Trophoblast cell (in vitro differentiated cells and primary cell): Measurements from ENCODE around the gene MSRB3.

Experiments used
- DNase-seq, 2 donors: peaks; one replicate each; pipeline ENCODE4 v3.0.0-alpha.2; 2016
- H2AFZ ChIP-seq: 2 replicates; pipeline ENCODE4 v1.6.1; 2013; ENCODE audit warnings: low read length, moderate library complexity, mild to moderate bottlenecking; ENCODE audit not compliant: insufficient read depth, poor library complexity
- H2AK5ac ChIP-seq: 2 replicates; pipeline ENCODE4 v1.6.1; 2013; ENCODE audit warnings: mild to moderate bottlenecking, low read length
- H2BK120ac ChIP-seq: 2 replicates; pipeline ENCODE4 v1.6.1; 2013; ENCODE audit warnings: low read length, mild to moderate bottlenecking, moderate library complexity; ENCODE audit not compliant: insufficient read depth, poor library complexity
- H2BK12ac ChIP-seq: 2 replicates; pipeline ENCODE4 v1.6.1; 2013; ENCODE audit warnings: mild to moderate bottlenecking, low read length, moderate library complexity
- H2BK5ac ChIP-seq: 2 replicates; pipeline ENCODE4 v1.6.1; 2013; ENCODE audit warnings: low read length, low read depth, moderate library complexity, mild to moderate bottlenecking; ENCODE audit not compliant: poor library complexity
- H3K14ac ChIP-seq: 2 replicates; pipeline ENCODE4 v1.6.1; 2013; ENCODE audit warnings: mild to moderate bottlenecking, low read length
- H3K18ac ChIP-seq: 2 replicates; pipeline ENCODE4 v1.6.1; 2013; ENCODE audit warnings: mild to moderate bottlenecking, low read length
- H3K23ac ChIP-seq: 2 replicates; pipeline ENCODE4 v1.6.1; 2013; ENCODE audit warnings: low read length
- H3K27ac ChIP-seq: 2 replicates; pipeline ENCODE4 v1.5.1; 2013; ENCODE audit warnings: low read depth, mild to moderate bottlenecking, inconsistent platforms, low read length, moderate library complexity
- H3K27me3 ChIP-seq: 2 replicates; pipeline ENCODE4 v1.6.1; 2013; ENCODE audit warnings: inconsistent platforms, mild to moderate bottlenecking, low read length, moderate library complexity; ENCODE audit not compliant: insufficient read depth
- H3K36me3 ChIP-seq, 2 experiments: 1 replicate in 1 of 2; 2 replicates in 1 of 2; pipeline ENCODE4 v1.6.1; 2013; ENCODE audit warnings: low read length in 2 of 2, mild to moderate bottlenecking in 2 of 2, moderate library complexity in 1 of 2; ENCODE audit not compliant: insufficient read depth in 2 of 2, control insufficient read depth in 1 of 2
- H3K4ac ChIP-seq: 2 replicates; pipeline ENCODE4 v1.6.1; 2013; ENCODE audit warnings: low read depth, mild to moderate bottlenecking, low read length, moderate library complexity
- H3K4me1 ChIP-seq, 2 experiments: 1 replicate in 1 of 2; 2 replicates in 1 of 2; pipeline ENCODE4 v1.6.1; 2013; ENCODE audit warnings: low read length in 2 of 2, mild to moderate bottlenecking in 2 of 2, moderate library complexity in 1 of 2; ENCODE audit not compliant: insufficient read depth in 2 of 2, control insufficient read depth in 1 of 2
- H3K4me2 ChIP-seq: 2 replicates; pipeline ENCODE4 v1.6.1; 2013; ENCODE audit warnings: inconsistent platforms, mild to moderate bottlenecking, low read length, moderate library complexity
- H3K4me3 ChIP-seq: 2 replicates; pipeline ENCODE4 v1.5.1; 2013; ENCODE audit warnings: mild to moderate bottlenecking, low read depth, low read length, inconsistent platforms
- H3K79me1 ChIP-seq: one replicate; pipeline ENCODE4 v1.6.1; 2013; ENCODE audit warnings: low read length
- H3K79me2 ChIP-seq: 2 replicates; pipeline ENCODE4 v1.6.1; 2013; ENCODE audit warnings: low read length, mild to moderate bottlenecking; ENCODE audit not compliant: control insufficient read depth, insufficient read depth, poor library complexity
- H3K9ac ChIP-seq: 2 replicates; pipeline ENCODE4 v1.6.1; 2013; ENCODE audit warnings: mild to moderate bottlenecking, low read length
- H3K9me3 ChIP-seq: 2 replicates; pipeline ENCODE4 v1.6.1; 2013; ENCODE audit warnings: low read depth, mild to moderate bottlenecking, control low read depth, inconsistent platforms, low read length; ENCODE audit not compliant: insufficient read depth
- H4K12ac ChIP-seq: 2 replicates; pipeline ENCODE4 v1.6.1; 2013; ENCODE audit warnings: low read depth, mild to moderate bottlenecking, low read length, moderate library complexity
- H4K8ac ChIP-seq: 2 replicates; pipeline ENCODE4 v1.6.1; 2013; ENCODE audit warnings: low read depth, mild to moderate bottlenecking, low read length, moderate library complexity
- H4K91ac ChIP-seq: one replicate; pipeline ENCODE4 v1.6.1; 2013; ENCODE audit warnings: low read depth, mild to moderate bottlenecking, low read length, moderate library complexity
- WGBS: extraction: QIAGEN DNeasy Blood & Tissue Kit; methylation state at CpG from one replicate; pipeline ENCODE4 v1.1.7; 2013; ENCODE audit warnings: missing lambda C conversion rate; ENCODE audit not compliant: insufficient read length, insufficient coverage; ENCODE audit errors: extremely low coverage; 5-methylcytosine and 5-hydroxymethylcytosine counted together

MSRB3 gene

GRCh38 chr12:65460063-65460462 is 181.6 kb downstream of the MSRB3 start:
- no peak overlapping the region for H2BK12ac ChIP-seq
- no peaks in the 10 kb centered on the region for H3K4me1 ChIP-seq
- H3K4me2 ChIP-seq: no peak overlapping the region
- H2AK5ac ChIP-seq: no peak overlapping the region
- H4K91ac ChIP-seq: no peak overlapping the region
- no peak for DNase-seq
- no peaks in the 10 kb centered on the region for H3K79me1 ChIP-seq
- H3K4me3 ChIP-seq: no peak overlapping the region
- H3K27me3 ChIP-seq: no peaks in the 10 kb centered on the region
- no CpG with 5 or more reads among the region's 8 CpGs for WGBS
- H3K4ac ChIP-seq: no peak overlapping the region
- no peak overlapping the region for H3K14ac ChIP-seq
- no peak overlapping the region for H2BK5ac ChIP-seq
- H2AFZ ChIP-seq: no peak overlapping the region
- no peaks in the 10 kb centered on the region for H3K9me3 ChIP-seq
- no peak overlapping the region for H3K27ac ChIP-seq
- no peaks in the 10 kb centered on the region for H3K79me2 ChIP-seq
- no peak overlapping the region for H2BK120ac ChIP-seq
- H4K8ac ChIP-seq: no peak overlapping the region
- no peak overlapping the region for H4K12ac ChIP-seq
- no peak overlapping the region for H3K9ac ChIP-seq
- no peak overlapping the region for H3K23ac ChIP-seq
- H3K18ac ChIP-seq: no peak overlapping the region
- H3K36me3 ChIP-seq: no peaks in the 10 kb centered on the region

- no peaks in the 10 kb centered on the region for H3K36me3 ChIP-seq
- no peaks in the 10 kb centered on the region for H3K9me3 ChIP-seq
- no peak overlapping the region for H2BK120ac ChIP-seq
- no peaks in the 10 kb centered on the region for H3K27me3 ChIP-seq
- H2AFZ ChIP-seq: no peak overlapping the region
- H3K27ac ChIP-seq: no peak overlapping the region
- DNase-seq: no peak
- H2BK5ac ChIP-seq: no peak overlapping the region
- no peak overlapping the region for H3K9ac ChIP-seq
- no peak overlapping the region for H3K23ac ChIP-seq
- H3K4ac ChIP-seq: no peak overlapping the region
- no peak overlapping the region for H3K18ac ChIP-seq
- no peak overlapping the region for H2AK5ac ChIP-seq
- no peak overlapping the region for H3K14ac ChIP-seq
- no peaks in the 10 kb centered on the region for H3K79me2 ChIP-seq
- H3K4me1 ChIP-seq: no peaks in the 10 kb centered on the region
- no peak overlapping the region for H3K4me3 ChIP-seq
- H2BK12ac ChIP-seq: no peak overlapping the region
- no peak overlapping the region for H3K4me2 ChIP-seq
- H4K8ac ChIP-seq: no peak overlapping the region
- no peak overlapping the region for H4K91ac ChIP-seq
- no peaks in the 10 kb centered on the region for H3K79me1 ChIP-seq
- H4K12ac ChIP-seq: no peak overlapping the region
- WGBS: no CpG with 5 or more reads among the region's 2 CpGs
Measured at GRCh38 chr12:65461017-65461416, 182.5 kb downstream of the MSRB3 start.

GRCh38 chr12:65462484-65462883 is 184.0 kb downstream of the MSRB3 start:
- Histone ChIP-seq H3K27ac (no peak overlapping the region), H3K4ac (no peak overlapping the region), H3K4me2 (no peak overlapping the region), H3K9ac (no peak overlapping the region), H3K79me1 (no peaks in the 10 kb centered on the region), H3K4me3 (no peak overlapping the region), H2BK5ac (no peak overlapping the region), H2AK5ac (no peak overlapping the region), H2BK120ac (no peak overlapping the region), H3K9me3 (no peaks in the 10 kb centered on the region), H2BK12ac (no peak overlapping the region), H4K91ac (no peak overlapping the region), H3K36me3 (no peaks in the 10 kb centered on the region), H3K79me2 (no peaks in the 10 kb centered on the region), H2AFZ (no peak overlapping the region), H3K4me1 (no peaks in the 10 kb centered on the region), H3K27me3 (no peaks in the 10 kb centered on the region), H3K18ac (no peak overlapping the region), H3K14ac (no peak overlapping the region), H4K8ac (no peak overlapping the region), H3K23ac (no peak overlapping the region), H4K12ac (no peak overlapping the region)
- WGBS: no CpG with 5 or more reads among the region's 2 CpGs
- no peak for DNase-seq

GRCh38 chr12:65463082-65463481 is 184.6 kb downstream of the MSRB3 start:
- no CpG with 5 or more reads among the region's 9 CpGs for WGBS
- Histone ChIP-seq H3K36me3 (no peaks in the 10 kb centered on the region), H2BK5ac (no peak overlapping the region), H3K9me3 (no peaks in the 10 kb centered on the region), H3K4me3 (no peak overlapping the region), H3K27me3 (no peaks in the 10 kb centered on the region), H4K91ac (no peak overlapping the region), H3K27ac (no peak overlapping the region), H3K14ac (no peak overlapping the region), H2BK120ac (no peak overlapping the region), H2BK12ac (no peak overlapping the region), H3K79me1 (no peaks in the 10 kb centered on the region), H3K4me1 (no peaks in the 10 kb centered on the region), H2AFZ (no peak overlapping the region), H4K8ac (no peak overlapping the region), H3K23ac (no peak overlapping the region), H3K4me2 (no peak overlapping the region), H2AK5ac (no peak overlapping the region), H3K79me2 (no peaks in the 10 kb centered on the region), H3K18ac (no peak overlapping the region), H4K12ac (no peak overlapping the region), H3K4ac (no peak overlapping the region), H3K9ac (no peak overlapping the region)
- no peak for DNase-seq
